ENCODE data around the gene ITPR3.

Gene ITPR3

GRCh38 chr6:33620856-33621710 lies at the start of gene ITPR3:
TSS of gene ITPR3 (plus strand) at chr6:33621322. CDS start at chr6:33621603, 281 bp downstream.
- peak; percentile 90 for DNase-seq

- DNase-seq: peak; percentile 65
Measured at GRCh38 chr6:33571637-33572316, 49.3 kb upstream of the ITPR3 start.

GRCh38 chr6:33575211-33575610 lies 45.9 kb upstream of the ITPR3 start:
- DNase-seq: no peak

- DNase-seq: no peak
Measured at GRCh38 chr6:33576668-33577067, 44.5 kb upstream of the ITPR3 start.

- DNase-seq: peak; percentile 71
Measured at GRCh38 chr6:33577106-33577535, 44.0 kb upstream of the ITPR3 start.

- no peak for DNase-seq
Measured at GRCh38 chr6:33577718-33578117, 43.4 kb upstream of the ITPR3 start.

- peak; percentile 66 for DNase-seq
Measured at GRCh38 chr6:33578164-33578563, 43.0 kb upstream of the ITPR3 start.

GRCh38 chr6:33578588-33579011 lies 42.5 kb upstream of the ITPR3 start:
- DNase-seq: peak; percentile 82

- DNase-seq: peak; percentile 94
Measured at GRCh38 chr6:33579828-33580714, 41.1 kb upstream of the ITPR3 start, which contains the start of gene BAK1. TSS of gene BAK1 (minus strand) at chr6:33580276. CDS start at chr6:33577604, 2,672 bp downstream.

GRCh38 chr6:33581186-33581585 lies 39.9 kb upstream of the ITPR3 start:
- DNase-seq: no peak

GRCh38 chr6:33583591-33584155 lies 37.4 kb upstream of the ITPR3 start:
- peak; percentile 67 for DNase-seq

- DNase-seq: no peak
Measured at GRCh38 chr6:33584700-33585402, 36.3 kb upstream of the ITPR3 start.

- peak; percentile 95 for DNase-seq
Measured at GRCh38 chr6:33585403-33586107, 35.6 kb upstream of the ITPR3 start.

GRCh38 chr6:33586108-33586640 lies 34.9 kb upstream of the ITPR3 start:
- DNase-seq: no peak

- no peak for DNase-seq
Measured at GRCh38 chr6:33587529-33587928, 33.6 kb upstream of the ITPR3 start.

GRCh38 chr6:33588894-33589293 lies 32.2 kb upstream of the ITPR3 start:
- no peak for DNase-seq

- no peak for DNase-seq
Measured at GRCh38 chr6:33589392-33589730, 31.8 kb upstream of the ITPR3 start.

GRCh38 chr6:33589731-33590530 lies 31.2 kb upstream of the ITPR3 start:
- DNase-seq: peak; percentile 77

GRCh38 chr6:33590531-33591198 lies 30.5 kb upstream of the ITPR3 start:
- no peak for DNase-seq
